Astrocyte (in vitro differentiated cells and primary cell): ENCODE data around the gene GARIN5A. TPM values are rescaled to one million over a fixed set of nuclear protein-coding genes. Genes with fewer than 3 reads are reported as not detected.

Experiments used
- DNase-seq: peaks from one replicate; pipeline ENCODE4 v3.0.0-alpha.2; 2010; ENCODE audit warnings: low read depth
- FAIRE-seq: peaks from 2 replicates; lab custom pipeline; 2011; peaks lifted over from hg19 to GRCh38; lab: Jason Lieb, UNC
- H2AFZ ChIP-seq: 2 replicates; pipeline ENCODE4 v1.6.0; 2012; ENCODE audit warnings: low read depth, low read length, inconsistent platforms
- H3K27ac ChIP-seq: 2 replicates; pipeline ENCODE4 v1.5.1; 2011; ENCODE audit warnings: low read depth, low read length, inconsistent platforms
- H3K27me3 ChIP-seq: 2 replicates; pipeline ENCODE4 v1.6.0; 2011; ENCODE audit warnings: low read length, inconsistent platforms; ENCODE audit not compliant: insufficient read depth
- H3K36me3 ChIP-seq: 2 replicates; pipeline ENCODE4 v1.5.1; 2011; ENCODE audit warnings: low read length, inconsistent platforms; ENCODE audit not compliant: insufficient read depth
- H3K4me1 ChIP-seq: 2 replicates; pipeline ENCODE4 v1.5.1; 2011; ENCODE audit warnings: low read length, inconsistent platforms; ENCODE audit not compliant: insufficient read depth
- H3K4me2 ChIP-seq: 2 replicates; pipeline ENCODE4 v1.6.0; 2012; ENCODE audit warnings: low read length, inconsistent platforms
- H3K4me3 ChIP-seq: 2 replicates; pipeline ENCODE4 v1.5.1; 2011; ENCODE audit warnings: low read depth, mild to moderate bottlenecking, low read length, inconsistent platforms; ENCODE audit not compliant: insufficient read depth
- H3K79me2 ChIP-seq: 2 replicates; pipeline ENCODE4 v1.6.0; 2012; ENCODE audit warnings: mild to moderate bottlenecking, low read length, inconsistent platforms; ENCODE audit not compliant: insufficient read depth
- H3K9ac ChIP-seq: 2 replicates; pipeline ENCODE4 v1.6.0; 2012; ENCODE audit warnings: mild to moderate bottlenecking, low read length, inconsistent platforms
- H3K9me3 ChIP-seq: 2 replicates; pipeline ENCODE4 v1.5.1; 2012; ENCODE audit warnings: low read depth, mild to moderate bottlenecking, low read length, inconsistent platforms; ENCODE audit not compliant: insufficient read depth
- H4K20me1 ChIP-seq: 2 replicates; pipeline ENCODE4 v1.6.0; 2012; ENCODE audit warnings: low read length, inconsistent platforms; ENCODE audit not compliant: insufficient read depth
- H3K27ac Mint-ChIP-seq: one replicate; pipeline ENCODE4 v1.8.0; 2021; ENCODE audit warnings: mild to moderate bottlenecking, mixed read lengths; ENCODE audit not compliant: unreplicated experiment
- H3K27me3 Mint-ChIP-seq: one replicate; pipeline ENCODE4 v1.8.0; 2021; ENCODE audit warnings: low read depth, mixed read lengths; ENCODE audit not compliant: unreplicated experiment
- H3K36me3 Mint-ChIP-seq: one replicate; pipeline ENCODE4 v1.8.0; 2021; ENCODE audit warnings: low read depth, mixed read lengths; ENCODE audit not compliant: unreplicated experiment
- H3K4me1 Mint-ChIP-seq: one replicate; pipeline ENCODE4 v1.8.0; 2021; ENCODE audit warnings: low read depth, mixed read lengths; ENCODE audit not compliant: unreplicated experiment
- H3K4me3 Mint-ChIP-seq: one replicate; pipeline ENCODE4 v1.8.0; 2021; ENCODE audit warnings: mild to moderate bottlenecking, moderate library complexity, mixed read lengths; ENCODE audit not compliant: unreplicated experiment
- H3K9me3 Mint-ChIP-seq: one replicate; pipeline ENCODE4 v1.8.0; 2021; ENCODE audit warnings: mild to moderate bottlenecking, mixed read lengths; ENCODE audit not compliant: unreplicated experiment
- CTCF ChIP-seq: IDR thresholded peaks from 2 replicates; pipeline ENCODE4 v1.5.1; 2011; ENCODE audit warnings: low read depth, mild to moderate bottlenecking, inconsistent platforms, low read length, moderate library complexity; ENCODE audit not compliant: insufficient read depth
- EZH2 ChIP-seq: IDR thresholded peaks from 2 replicates; pipeline ENCODE4 v1.6.1; 2012; ENCODE audit warnings: mild to moderate bottlenecking, low read length, inconsistent platforms; ENCODE audit not compliant: insufficient read depth
- total RNA-seq: library from RNA; stranded (reverse); gene quantifications from 2 replicates; pipeline ENCODE4 v1.2.1, GENCODE V29; 2021

Gene GARIN5A
- total RNA-seq, 1 donor from 2014 or later: not detected

GRCh38 chr19:50482271-50482855 is 5.7 kb upstream of the GARIN5A start:
- H3K9ac ChIP-seq: no peak overlapping the region
- no peak overlapping the region for H3K27ac ChIP-seq
- Mint-ChIP-seq H3K4me3 (no peak overlapping the region), H3K27me3 (no peaks in the 10 kb centered on the region), H3K27ac (no peak overlapping the region), H3K9me3 (peaks cover 27% of the 10 kb centered on the region), H3K36me3 (no peaks in the 10 kb centered on the region), H3K4me1 (no peaks in the 10 kb centered on the region)
- FAIRE-seq (no peak), DNase-seq (no peak)
- TF ChIP-seq CTCF: no peak
- no peak overlapping the region for H3K4me2 ChIP-seq
- no peaks in the 10 kb centered on the region for H3K9me3 ChIP-seq
- H3K4me1 ChIP-seq: peaks cover 2% of the 10 kb centered on the region
- peaks cover 4% of the 10 kb centered on the region for H3K36me3 ChIP-seq
- no peak overlapping the region for H3K4me3 ChIP-seq
- H4K20me1 ChIP-seq: peaks cover 16% of the 10 kb centered on the region
- no peak overlapping the region for H2AFZ ChIP-seq
- H3K27me3 ChIP-seq: no peaks in the 10 kb centered on the region
- H3K79me2 ChIP-seq: peaks cover 22% of the 10 kb centered on the region

GRCh38 chr19:50481351-50482149 is 4.9 kb upstream of the GARIN5A start:
- Mint-ChIP-seq H3K4me3 (no peak overlapping the region), H3K9me3 (peaks cover 27% of the 10 kb centered on the region), H3K27me3 (no peaks in the 10 kb centered on the region), H3K27ac (no peak overlapping the region), H3K4me1 (no peaks in the 10 kb centered on the region), H3K36me3 (no peaks in the 10 kb centered on the region)
- no peak for DNase-seq
- peaks cover 25% of the 10 kb centered on the region for H3K79me2 ChIP-seq
- H3K9ac ChIP-seq: no peak overlapping the region
- H3K9me3 ChIP-seq: no peaks in the 10 kb centered on the region
- H3K4me2 ChIP-seq: no peak overlapping the region
- H3K4me3 ChIP-seq: no peak overlapping the region
- H3K27ac ChIP-seq: no peak overlapping the region
- H2AFZ ChIP-seq: no peak overlapping the region
- TF ChIP-seq EZH2 (no peak), CTCF (no peak)
- H3K4me1 ChIP-seq: peaks cover 5% of the 10 kb centered on the region
- peaks cover 4% of the 10 kb centered on the region for H3K36me3 ChIP-seq
- no peak for FAIRE-seq
- H4K20me1 ChIP-seq: peaks cover 20% of the 10 kb centered on the region
- no peaks in the 10 kb centered on the region for H3K27me3 ChIP-seq
